ENCODE results near the gene SPRY1. TPM values are rescaled to one million over a fixed set of nuclear protein-coding genes. Genes with fewer than 3 reads are reported as not detected.

SPRY1 gene
- total and polyA plus RNA-seq, 2 of the 8 experiments (the other 6 are each of a cell fraction or from before 2014, with no cell fraction given) = 11.7 to 56.2 TPM

- no peak overlapping the region for H3K56ac ChIP-seq (replicated peaks; ENCODE audit: insufficient read length, low read depth, low read length)
- H4K5ac ChIP-seq (ENCODE audit: insufficient read length, low read depth, low read length) = no peak overlapping the region
- no peaks in the 10 kb centered on the region for H3K27me3 ChIP-seq (replicated peaks in 1 of 4; ENCODE audit: control insufficient read depth in 3 of 4, extremely low read depth in 1 of 4, insufficient read depth in 3 of 4, low read length in 3 of 4)
- no peak overlapping the region for H2BK5ac ChIP-seq (ENCODE audit: low read depth, low read length)
- H3K18ac ChIP-seq (ENCODE audit: extremely low read depth, low read length) = no peak overlapping the region
- H2BK120ac ChIP-seq (replicated peaks; ENCODE audit: low read depth, low read length) = no peak overlapping the region
- peaks cover 0 to 9% of the 10 kb centered on the region in 2 experiments; a peak in 1 of 4 replicates for H3K79me2 ChIP-seq (ENCODE audit: control insufficient read depth in 1 of 2, insufficient read depth in 2 of 2, low read length in 2 of 2)
- no peak overlapping the region for H2BK12ac ChIP-seq (ENCODE audit: low read depth, low read length)
- no peaks in the 10 kb centered on the region for H3K79me1 ChIP-seq (ENCODE audit: low read depth, low read length)
- no peak overlapping the region for H3K14ac ChIP-seq (ENCODE audit: insufficient read length)
- DNase-seq (ENCODE audit: low read depth in 1 of 2, low spot score in 2 of 2) (no peak), FAIRE-seq (no peak)
- no peak overlapping the region for H3K23ac ChIP-seq (ENCODE audit: insufficient read length)
- H4K20me1 ChIP-seq (replicated peaks in 1 of 2; ENCODE audit: control insufficient read depth in 1 of 2, insufficient read depth in 2 of 2, low read length in 2 of 2) = peaks cover 1 to 2% of the 10 kb centered on the region in 2 experiments
- H3K4ac ChIP-seq (replicated peaks; ENCODE audit: insufficient read length, low read depth, low read length) = no peak overlapping the region
- no peak overlapping the region for H3K4me3 ChIP-seq (ENCODE audit: extremely low read depth in 1 of 4, insufficient read depth in 2 of 4, low read depth in 3 of 4, low read length in 4 of 4)
- ChIA-PET POLR2A (ENCODE audit: partially characterized antibody) (interaction anchor here (1.3 to 1.4 kb wide), 2 partner anchors 10 to 14 kb away, joined by 3 to 5 read pairs; no protein-coding TSS in a partner anchor), CTCF (ENCODE audit: partially characterized antibody) (interaction anchor here (0.6 to 2.4 kb wide), 3 partner anchors 12 to 153 kb away, joined by 3 to 10 read pairs (median 4); no protein-coding TSS in a partner anchor)
- H2BK20ac ChIP-seq (ENCODE audit: low read length) = no peak overlapping the region
- H4K91ac ChIP-seq (replicated peaks; ENCODE audit: insufficient read length, low read length) = no peak overlapping the region
- no peak overlapping the region for H2AK5ac ChIP-seq (ENCODE audit: low read depth, low read length)
- H3K9ac ChIP-seq (replicated peaks in 1 of 4; ENCODE audit: extremely low read depth in 1 of 4, low read depth in 3 of 4, low read length in 3 of 4) = no peak overlapping the region
- no peaks in the 10 kb centered on the region; the same call in 1 of the 2 replicates for H3K23me2 ChIP-seq (ENCODE audit: low read depth, low read length)
- H4K8ac ChIP-seq (ENCODE audit: extremely low read depth, insufficient read depth, low read length) = no peak overlapping the region
- H3K4me2 ChIP-seq (ENCODE audit: insufficient read depth in 1 of 2, low read depth in 2 of 2, low read length in 2 of 2) = no peak overlapping the region
- WGBS, 2 experiments (ENCODE audit: extremely low coverage in 1 of 2, insufficient coverage in 1 of 2, insufficient read length in 1 of 2, insufficient replicate concordance in 2 of 2, low coverage in 1 of 2, low lambda C conversion rate in 2 of 2, missing lambda C conversion rate in 1 of 2) = 100% methylated on average over 1 of the region's 5 CpGs; no CpG with 5 or more reads in 1 of the 2 experiments
- no peaks in the 10 kb centered on the region for H3K9me3 ChIP-seq (ENCODE audit: insufficient read depth in 2 of 2, low read depth in 1 of 2, low read length in 1 of 2)
- no peak overlapping the region for H3K27ac ChIP-seq (ENCODE audit: low read depth, low read length)
- H2AFZ ChIP-seq (ENCODE audit: low read length) = no peak overlapping the region
- peaks cover 2 to 10% (median 6%) of the 10 kb centered on the region in 4 experiments for H3K4me1 ChIP-seq (replicated peaks in 1 of 4; ENCODE audit: control insufficient read depth in 3 of 4, insufficient read depth in 4 of 4, low read length in 3 of 4)
- H2BK15ac ChIP-seq (ENCODE audit: low read length) = no peak overlapping the region
- no peaks in the 10 kb centered on the region for H3K36me3 ChIP-seq (ENCODE audit: control insufficient read depth in 2 of 4, insufficient read depth in 4 of 4, low read length in 3 of 4)
- TF ChIP-seq CREB1 (IDR thresholded peaks at IDR 0.05) = no peak
- no peak for TF ChIP-seq SP2 (IDR thresholded peaks at IDR 0.05; ENCODE audit: low read length)
- no peak for TF ChIP-seq ATF2 (IDR thresholded peaks at IDR 0.05; ENCODE audit: low read length)
- no peak for TF ChIP-seq POLR2A (IDR thresholded peaks at IDR 0.05; ENCODE audit: control extremely low read depth in 1 of 2, low read depth in 2 of 2, low read length in 2 of 2)
- TF ChIP-seq HDAC6 (IDR thresholded peaks at IDR 0.05; ENCODE audit: low read depth, low read length) = no peak
- no peak for TF ChIP-seq ATF3 (IDR thresholded peaks at IDR 0.05; ENCODE audit: insufficient read depth, low read depth, low read length)
- no peak for TF ChIP-seq FOSL1 (IDR thresholded peaks at IDR 0.05; ENCODE audit: insufficient read depth, low read depth, low read length)
- no peak for TF ChIP-seq MAX (IDR thresholded peaks at IDR 0.05)
- TF ChIP-seq KDM1A (IDR thresholded peaks at IDR 0.05; ENCODE audit: borderline replicate concordance, low read length) = no peak
- no peak for TF ChIP-seq E2F6 (IDR thresholded peaks at IDR 0.05)
- TF ChIP-seq EZH2 (IDR thresholded peaks at IDR 0.05; ENCODE audit: low read depth, low read length, severe bottlenecking) = no peak
Observed at GRCh38 chr4:123411514-123411913, 14.9 kb downstream of the SPRY1 start.
